Activated CD8-positive, alpha-beta memory T cell treated with anti-CD3 and anti-CD28 coated beads, Interleukin-2, amount 50 U/mL, for 24 hours (primary cell): ENCODE results near the gene PGM5.
"Not testable (repeated sequence)": the region's sequence is repeated elsewhere in the genome, so short reads cannot be mapped to it uniquely, and the experiment has no call there.

Source experiments
- DNase-seq: peaks from one replicate; pipeline ENCODE4 v3.0.0-alpha.2; 2020; ENCODE audit errors: extremely low read depth

The PGM5 gene

DNA sequence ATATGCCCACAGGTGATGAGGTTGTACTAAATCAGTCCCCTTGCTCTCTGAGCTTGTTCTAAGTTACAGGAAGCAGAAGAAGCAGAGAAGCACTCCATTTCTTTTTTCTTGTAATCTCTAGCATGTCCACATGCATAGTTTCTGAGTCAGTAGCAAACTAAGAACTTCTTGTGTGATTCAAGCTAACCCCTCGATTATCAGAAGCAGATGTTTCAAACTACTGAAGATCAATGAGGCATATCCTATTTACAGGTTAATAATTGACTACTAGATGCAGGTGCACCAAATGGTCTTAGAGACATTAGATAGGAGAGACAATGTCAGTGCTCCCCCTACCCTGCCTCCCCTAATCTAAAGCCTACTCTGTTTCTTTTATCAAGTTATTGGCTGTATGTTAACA, 21.3 kb downstream of the PGM5 start:
- DNase-seq, result not testable (repeated sequence)

DNA sequence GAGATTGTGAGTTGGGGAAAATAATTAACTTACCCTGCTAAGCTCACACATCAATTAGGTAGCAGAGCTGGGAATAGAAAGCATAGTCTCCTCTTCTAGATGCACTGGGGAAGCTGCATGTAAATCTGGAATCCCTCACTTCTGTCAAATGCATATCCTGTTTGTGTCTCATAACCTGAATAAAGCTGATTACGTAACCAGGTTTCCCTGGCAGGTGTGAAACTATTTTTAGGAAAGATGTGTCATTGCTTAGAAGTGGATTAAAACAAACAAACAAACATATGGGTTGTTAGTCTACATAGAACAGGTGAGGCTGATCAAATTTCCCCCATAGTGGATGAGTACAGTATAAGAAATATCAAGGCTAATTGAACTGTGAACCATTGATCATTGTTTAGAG, 27.5 kb downstream of the PGM5 start:
- not testable (repeated sequence) for DNase-seq

DNA sequence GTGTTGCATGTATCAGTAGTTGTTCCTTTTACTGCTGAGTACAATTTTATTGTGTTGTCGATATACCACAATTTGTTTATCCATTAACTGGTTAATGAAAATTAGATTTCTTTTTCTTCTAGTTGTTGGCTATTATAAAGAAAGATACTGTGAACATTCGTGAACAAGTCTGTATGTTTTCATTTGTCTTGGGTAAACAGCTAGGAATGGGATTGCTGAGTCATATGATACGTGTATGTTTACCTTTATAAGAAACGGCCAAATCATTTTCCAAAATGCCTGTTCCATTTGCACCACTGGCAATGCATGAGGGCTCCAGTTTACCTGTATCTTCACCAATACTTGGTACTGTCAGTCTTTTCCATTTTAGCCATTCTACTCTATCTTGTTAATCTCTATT, 33.1 kb downstream of the PGM5 start:
- not testable (repeated sequence) for DNase-seq

DNA sequence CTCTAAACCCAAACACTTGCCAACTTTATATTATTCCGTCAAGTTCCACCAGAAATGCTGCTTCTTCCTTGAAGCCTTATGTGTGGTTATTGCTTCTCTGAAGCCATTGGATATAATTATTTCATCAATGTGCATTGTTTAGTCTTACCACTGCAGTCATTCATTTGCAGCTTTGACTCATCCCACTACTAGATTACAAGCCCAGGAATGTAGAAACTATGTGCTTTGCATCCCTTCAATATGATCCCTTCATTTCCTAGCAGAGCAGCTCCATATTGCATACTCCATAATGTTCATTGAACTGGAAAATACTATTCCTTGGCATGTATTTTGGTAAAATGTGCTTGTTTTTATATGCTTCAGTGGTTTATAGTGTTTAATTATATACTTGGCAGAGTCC, 34.3 kb downstream of the PGM5 start:
- not testable (repeated sequence) for DNase-seq

DNA sequence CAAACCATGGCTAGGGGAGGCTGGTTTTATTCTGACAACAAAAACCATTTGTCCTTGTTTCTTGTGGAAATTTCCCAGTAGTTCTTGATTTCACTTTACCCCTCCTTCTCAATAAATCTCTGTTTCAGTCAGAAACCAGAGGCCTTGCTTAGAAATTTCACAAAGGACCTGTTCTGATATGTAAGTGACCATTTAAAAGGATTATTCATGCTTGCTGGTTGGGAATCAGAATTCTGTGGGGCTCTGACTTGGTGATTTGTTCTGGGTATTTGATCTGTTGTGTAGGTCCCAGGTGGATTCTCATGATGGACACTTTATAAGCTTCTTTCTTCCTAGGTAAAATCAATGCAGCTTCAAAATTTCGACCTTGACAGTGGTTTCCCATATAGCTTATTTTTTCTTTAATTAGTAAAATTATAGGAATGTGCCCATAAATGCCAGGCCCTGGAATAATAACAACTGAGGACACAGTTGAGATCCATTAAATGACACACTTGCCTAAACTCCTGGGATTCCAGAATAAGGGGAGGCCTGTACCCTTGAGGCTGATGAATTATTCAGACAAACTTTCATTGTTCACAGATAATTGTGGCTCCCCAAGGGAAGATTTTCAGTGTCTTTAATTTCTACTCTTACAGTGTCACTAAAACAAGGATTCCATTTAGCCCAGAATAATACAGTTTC, 40.1 kb downstream of the PGM5 start:
- DNase-seq, result not testable (repeated sequence)

DNA sequence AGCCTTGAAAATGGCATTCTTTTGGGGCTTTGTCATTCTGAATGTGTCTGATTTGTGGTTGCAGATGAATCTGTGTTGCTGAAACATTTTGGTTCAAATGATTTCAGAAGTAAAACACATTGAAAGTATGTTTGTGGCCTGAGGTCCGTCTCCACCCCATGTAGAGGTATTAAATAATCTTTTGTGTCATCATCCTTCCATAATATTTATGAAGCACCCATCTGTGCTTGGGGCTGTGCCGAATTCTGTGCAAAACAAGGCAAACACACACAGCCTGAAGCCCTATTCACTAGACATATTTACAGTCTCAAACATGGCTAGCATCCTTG, 40.6 kb downstream of the PGM5 start:
- not testable (repeated sequence) for DNase-seq

DNA sequence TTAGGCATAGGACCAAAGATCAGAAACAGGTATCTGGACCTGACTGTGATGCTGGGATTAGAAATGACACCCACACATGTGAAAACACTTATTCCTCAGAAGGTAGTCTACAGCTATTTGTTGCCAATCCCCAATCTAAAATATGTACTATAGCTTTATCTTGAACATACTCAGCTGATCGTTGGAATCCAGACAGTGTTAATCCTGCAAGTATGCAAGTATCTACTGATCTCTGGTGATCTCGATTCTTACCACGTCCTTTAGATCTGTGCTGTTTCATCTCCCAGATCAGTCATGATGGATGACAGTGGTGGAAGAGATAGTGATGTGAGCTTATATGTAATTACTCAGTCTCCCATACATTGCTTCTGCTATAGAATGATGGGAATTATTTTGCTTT, 41.4 kb downstream of the PGM5 start:
- DNase-seq, result not testable (repeated sequence)

DNA sequence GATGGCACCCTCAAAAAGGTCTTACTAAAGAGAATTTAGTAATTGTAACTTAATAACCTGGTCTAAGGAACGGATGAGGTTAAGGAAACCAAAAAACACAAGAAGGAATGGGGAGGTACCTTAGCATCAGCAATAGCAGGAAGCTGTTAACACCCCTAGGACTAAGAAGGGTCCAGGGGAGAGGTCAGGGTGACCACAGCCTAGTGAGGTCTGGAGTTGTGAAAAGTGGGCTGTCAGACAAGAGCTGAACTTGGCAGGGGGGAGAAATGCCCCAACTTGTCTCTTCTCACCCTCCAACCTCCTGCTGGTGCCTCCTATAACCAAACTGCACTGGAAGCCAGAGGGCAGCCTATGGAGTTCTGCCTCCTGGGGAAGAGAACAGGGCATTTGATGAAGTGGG, 41.9 kb downstream of the PGM5 start:
- DNase-seq, result not testable (repeated sequence)

DNA sequence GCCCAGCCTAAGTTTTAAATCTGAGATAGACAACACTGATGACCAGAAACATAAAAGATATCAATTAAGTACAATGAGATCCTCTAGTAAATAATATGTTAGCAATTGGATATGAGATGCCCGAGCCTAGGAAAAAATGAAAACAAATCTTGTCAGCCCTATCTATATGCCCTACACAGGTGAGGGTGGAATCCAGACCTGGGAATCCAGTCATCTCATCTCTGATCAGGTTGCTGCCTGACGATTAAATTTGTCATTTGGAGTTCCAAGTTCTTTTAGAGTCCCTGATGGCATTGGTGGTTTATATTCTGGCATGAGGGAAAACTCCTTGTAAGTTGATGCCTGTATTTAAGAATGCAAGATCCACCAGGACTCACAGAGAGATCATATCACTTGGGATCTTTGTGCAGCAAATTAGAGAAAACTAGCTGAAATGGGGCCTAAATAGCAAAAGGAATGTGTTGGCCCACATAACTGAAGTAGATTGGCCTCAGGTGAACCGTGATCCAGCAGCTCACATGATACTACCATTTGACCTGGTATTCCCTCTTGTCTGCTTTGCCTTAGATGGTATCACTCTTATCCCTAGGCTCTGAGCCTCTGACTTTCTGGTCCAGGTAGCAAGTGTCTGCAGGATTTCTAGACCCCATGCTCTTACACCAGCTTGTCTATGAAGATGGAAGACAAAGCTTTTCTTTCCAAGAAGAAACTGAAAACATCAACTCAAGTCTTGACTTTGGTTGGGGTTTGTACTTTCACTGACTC, 48.2 kb downstream of the PGM5 start:
- DNase-seq, result not testable (repeated sequence)

DNA sequence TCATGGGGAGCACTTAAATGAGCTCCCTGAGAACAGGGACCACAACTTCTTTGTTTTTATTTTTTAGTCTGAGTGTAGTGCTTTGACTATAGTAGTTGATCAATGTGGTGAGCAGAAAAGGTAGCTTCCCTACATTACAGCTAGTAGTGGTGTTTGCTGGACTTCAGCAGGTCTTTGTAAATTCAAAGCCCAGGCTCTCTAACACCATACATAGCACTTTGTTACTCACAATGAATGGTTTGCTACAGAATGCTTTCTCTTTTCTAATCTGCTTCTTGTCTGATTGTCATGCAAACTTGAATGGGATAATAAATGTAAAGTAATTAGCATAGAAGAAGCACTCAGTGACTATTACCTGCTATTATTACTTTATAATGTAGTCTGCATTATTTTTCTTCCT, 55.5 kb downstream of the PGM5 start:
- DNase-seq, result not testable (repeated sequence)

DNA sequence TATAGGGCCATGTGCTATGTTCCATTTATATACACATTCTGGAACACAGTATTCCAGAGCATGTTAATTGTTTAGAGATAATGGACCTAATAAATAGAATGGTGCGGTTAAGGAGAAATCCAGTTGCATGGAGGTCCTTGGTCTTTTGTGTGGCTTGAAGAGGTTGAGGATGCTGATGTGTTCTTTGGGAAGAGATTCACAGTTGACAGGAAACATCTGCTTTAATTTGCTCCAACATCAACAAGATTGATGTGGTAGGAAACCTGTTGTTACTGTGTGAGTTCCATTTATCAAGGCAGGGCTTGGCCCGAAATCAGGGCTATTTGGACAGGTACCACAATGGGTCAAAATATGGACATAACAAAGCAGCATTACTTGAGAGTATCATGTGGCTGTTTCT, 56.3 kb downstream of the PGM5 start:
- not testable (repeated sequence) for DNase-seq

DNA sequence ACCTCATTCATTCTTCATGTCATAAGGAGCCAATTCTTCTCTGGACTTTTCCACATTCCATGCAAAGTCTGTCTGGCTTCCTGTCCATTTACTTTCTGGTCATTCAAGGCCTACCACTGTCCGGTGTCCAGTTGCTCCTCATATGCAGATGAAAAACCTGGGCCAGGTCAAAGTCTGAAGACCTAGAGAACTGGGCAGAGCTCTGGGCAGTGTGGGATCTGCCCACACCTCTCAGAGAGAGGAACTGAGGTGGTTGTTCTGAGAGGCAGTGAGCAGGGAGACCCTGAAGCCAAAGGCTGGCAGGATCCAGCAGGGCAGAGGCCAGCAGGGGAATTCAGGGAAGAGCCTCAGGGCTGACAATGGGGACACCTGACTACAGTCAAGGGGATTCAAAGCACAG, 58.7 kb downstream of the PGM5 start:
- DNase-seq, result not testable (repeated sequence)

DNA sequence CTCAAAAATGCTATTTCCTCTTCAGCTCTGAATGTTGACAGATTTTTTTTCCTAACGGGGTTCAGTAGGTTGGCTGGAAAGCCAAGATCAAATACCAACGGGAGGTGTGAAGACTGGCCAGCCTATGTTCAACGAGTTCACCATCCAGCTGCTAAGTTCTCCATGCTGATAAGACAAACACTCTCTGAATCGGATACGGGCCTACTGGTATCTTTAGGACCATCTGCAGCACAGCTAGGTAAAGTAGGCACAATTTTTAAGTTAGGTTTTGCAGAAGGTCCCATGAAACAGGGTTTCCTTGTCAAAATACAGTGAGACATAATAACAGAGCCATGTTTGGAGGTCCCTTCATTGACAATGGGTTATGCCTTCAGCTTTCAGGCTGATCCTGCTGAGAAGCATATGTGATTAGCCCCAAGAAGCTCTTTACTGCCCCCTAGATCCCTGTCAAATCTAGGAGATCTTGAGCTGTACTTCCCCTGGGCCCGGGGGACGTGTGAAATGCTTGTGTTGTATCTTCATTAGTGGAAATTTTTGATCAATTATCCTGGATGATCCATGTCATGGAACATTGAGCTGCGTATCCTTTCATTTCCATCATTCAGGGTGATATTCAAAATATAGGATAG, 60.6 kb downstream of the PGM5 start:
- no peak for DNase-seq

DNA sequence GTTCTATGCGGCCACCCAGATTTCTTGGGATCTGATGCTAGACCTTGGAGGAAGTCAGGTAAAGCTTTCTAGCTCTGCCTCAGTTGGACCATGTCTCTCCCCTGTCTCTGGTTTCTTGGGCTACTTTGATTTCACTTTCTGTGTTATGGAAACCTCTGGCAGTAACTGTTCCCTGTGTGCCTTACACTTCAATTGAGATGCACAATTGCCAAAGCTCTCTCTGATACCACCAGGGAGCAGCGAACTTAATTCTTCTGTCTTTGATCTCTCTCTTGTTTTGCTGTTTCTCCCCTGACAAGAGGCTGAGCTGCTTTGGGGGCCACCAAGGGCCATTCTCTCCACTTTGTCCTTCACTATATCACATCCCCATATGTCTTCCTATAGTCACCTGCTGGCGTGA, 61.4 kb downstream of the PGM5 start:
- no peak for DNase-seq

DNA sequence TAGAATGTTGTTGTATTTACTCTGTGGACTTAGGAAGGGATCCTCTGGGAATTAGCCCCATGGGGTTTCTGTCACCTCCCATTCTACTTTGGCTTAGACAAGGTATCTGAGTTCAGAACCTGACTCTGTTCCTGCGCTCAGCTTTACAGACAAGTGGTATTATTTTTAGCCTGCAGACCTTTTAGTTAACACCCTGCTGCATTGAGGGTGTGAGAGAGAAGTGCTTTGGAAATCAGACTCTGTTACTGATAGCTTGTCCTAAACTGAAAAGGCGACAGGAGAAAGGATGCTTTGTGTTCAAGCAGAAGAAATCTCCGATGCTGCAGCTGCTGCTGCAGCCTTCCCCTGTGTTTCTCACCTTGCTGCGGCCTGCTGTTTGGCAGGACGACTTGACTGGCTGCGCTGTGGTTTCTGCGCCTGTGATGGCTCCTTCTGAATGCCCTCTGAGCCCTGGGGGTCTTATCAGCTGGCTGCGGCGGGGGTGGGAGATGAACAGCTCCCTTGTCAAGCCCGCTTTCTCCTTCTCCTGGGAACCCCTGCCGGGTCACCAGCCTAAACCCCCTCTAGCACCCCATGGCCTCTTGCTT, 61.9 kb downstream of the PGM5 start:
- DNase-seq, result no peak

DNA sequence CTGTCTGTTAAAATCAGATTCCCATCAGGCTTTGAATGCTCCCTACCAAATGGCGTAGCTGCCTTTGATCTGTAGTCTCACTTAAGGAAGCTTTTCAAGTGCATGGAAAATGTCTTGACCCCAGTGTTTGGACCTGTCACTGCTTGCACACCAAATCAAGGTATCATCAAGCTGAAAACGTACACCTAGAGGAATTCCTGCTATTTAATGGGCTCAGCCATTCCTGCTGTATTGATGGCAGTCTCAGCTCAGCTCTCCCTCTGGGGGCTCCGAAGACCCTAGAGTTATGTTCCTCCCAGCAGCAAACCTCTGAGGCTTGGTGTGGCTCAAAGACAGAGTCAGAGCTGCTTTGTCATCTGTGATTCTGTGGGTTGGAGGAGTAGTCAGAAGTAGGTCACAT, 63.5 kb downstream of the PGM5 start:
- DNase-seq, result no peak

DNA sequence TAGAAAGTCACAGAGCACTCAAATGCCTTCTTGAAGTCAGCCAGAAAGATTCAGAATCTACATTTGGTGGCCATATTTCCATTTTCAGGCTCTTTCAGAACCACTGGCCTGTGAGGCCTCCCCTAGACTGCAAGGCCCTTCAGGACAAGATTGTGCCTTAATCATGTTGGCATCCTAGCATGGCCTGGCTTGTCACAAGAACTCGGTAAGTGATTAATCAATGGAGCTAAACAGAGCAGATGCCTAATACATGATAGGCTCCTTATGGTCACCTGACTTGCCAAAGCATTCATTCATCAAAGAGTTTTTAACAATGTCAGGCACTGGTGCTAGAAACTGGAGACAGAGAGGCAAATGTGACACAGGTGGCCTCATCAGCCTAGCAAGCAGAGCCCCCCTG, 70.3 kb downstream of the PGM5 start:
- no peak for DNase-seq

DNA sequence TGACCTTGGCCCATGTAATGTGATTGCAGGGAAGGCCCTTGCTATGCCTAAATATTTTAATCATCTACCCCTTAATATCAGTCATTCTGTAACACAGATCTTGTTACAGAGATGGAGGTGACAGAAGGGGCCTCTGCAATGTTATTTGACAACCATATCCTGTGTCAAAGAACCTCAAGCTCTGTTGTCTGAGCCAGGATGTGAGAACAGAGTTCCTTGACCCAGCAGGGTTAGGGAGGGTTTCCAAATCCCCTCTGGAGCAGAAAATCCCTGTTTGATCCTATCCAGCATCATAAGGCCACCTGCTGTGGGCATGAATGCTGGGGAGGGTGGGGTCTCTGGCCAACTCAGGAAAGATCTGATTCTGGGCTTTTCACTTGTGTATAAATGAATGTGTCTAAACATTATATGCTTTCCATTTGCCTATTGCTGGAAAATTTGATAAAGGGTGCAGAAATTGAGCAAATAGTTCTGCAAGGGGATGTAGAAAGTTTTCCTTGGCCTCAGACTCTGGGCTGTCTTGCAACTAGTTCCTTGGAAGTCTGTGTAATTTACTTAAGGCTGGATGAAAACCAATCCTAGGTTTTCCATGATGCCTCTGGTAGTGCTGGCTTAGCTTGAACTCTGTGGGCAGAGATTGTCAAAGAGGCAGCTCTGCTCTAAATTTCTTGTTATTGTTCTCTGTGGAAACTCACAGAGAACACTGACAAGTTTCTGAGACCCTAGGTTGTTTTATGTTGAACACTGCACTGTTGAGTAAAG, 71.0 kb downstream of the PGM5 start:
- no peak for DNase-seq

DNA sequence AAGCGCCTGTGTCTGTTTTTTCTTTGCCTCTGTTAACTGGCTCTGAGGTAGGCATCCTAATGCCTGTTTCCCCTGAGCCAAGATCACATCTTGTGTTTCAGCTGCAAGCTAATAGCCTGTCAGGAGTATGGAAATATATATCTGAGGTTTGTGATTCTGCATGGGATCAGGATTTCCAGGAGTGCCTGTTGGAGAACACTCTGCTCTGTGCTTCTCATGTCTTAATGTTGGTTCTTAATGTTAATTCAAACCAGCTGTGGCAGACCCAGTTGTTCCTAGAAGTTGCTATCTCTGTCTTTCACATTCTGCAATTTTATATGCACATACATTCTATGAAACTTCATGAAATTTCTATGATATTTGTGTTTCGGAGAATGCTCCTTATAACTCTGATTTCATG, 72.1 kb downstream of the PGM5 start:
- DNase-seq, result no peak

DNA sequence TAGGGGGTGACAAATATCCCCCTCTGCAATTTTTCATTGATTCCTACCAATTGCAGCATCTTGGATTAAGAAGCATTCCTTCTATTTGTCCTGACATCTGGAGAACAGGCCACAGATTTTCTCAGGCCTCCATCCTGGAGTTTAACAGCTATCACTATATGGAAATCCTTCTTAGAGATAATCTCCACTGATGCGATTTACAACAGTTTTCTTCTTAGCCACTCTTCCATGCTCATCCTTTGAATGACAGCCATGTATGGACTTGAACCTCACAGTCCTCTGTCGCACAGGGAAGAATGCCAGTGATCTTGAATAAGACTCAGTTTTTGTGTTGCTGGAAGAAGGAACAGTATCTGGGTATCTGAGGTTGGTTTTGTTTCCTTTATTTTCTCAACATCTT, 73.2 kb downstream of the PGM5 start:
- DNase-seq, result no peak

DNA sequence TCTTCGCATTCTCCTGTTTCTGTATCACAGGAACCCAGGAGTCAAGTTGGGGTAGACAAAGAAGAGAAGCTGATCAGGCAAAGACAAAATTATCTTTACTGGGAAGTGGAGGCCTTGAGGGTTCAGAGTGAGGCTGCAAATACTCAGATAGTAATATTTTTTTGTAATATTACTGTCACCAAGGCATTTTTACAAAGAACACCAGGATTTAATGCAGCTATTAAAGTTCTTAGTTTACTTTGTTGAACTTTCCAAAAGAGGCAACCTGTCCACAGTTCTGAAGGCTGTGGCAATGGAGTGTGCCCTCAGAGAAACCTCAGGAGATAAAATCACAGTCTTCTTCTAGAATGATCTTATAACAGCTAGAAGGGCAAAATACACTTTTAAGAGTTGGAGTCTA, 74.9 kb downstream of the PGM5 start:
- no peak for DNase-seq

DNA sequence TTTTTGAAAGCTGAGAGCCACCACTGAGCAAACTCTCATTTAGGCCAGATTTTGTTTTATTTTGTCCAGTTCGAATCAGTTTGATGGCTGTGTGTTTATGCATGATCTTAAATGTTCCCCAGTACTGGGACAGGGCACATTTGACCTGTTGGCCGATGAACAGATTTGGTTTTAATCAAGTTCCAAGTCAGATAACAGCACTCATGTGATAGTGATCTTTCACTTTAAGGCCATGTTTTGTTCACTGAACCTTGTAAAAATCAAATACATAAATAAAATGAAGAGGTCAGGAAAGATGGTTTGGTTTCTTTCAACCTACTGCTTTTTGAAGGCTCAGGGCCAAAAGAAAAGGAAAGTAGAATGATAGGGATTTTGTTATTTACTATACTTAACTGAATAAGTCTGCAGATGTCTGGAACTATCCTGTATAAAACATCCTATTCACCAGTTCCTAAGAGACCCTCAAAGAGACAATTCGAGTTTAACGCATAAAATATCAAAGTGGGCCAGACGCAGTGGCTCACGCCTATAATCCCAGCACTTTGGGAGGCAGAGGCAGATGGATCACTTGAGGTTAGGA, 77.2 kb downstream of the PGM5 start:
- no peak for DNase-seq
